ENCODE measurements around the gene SLC16A5.

DNA sequence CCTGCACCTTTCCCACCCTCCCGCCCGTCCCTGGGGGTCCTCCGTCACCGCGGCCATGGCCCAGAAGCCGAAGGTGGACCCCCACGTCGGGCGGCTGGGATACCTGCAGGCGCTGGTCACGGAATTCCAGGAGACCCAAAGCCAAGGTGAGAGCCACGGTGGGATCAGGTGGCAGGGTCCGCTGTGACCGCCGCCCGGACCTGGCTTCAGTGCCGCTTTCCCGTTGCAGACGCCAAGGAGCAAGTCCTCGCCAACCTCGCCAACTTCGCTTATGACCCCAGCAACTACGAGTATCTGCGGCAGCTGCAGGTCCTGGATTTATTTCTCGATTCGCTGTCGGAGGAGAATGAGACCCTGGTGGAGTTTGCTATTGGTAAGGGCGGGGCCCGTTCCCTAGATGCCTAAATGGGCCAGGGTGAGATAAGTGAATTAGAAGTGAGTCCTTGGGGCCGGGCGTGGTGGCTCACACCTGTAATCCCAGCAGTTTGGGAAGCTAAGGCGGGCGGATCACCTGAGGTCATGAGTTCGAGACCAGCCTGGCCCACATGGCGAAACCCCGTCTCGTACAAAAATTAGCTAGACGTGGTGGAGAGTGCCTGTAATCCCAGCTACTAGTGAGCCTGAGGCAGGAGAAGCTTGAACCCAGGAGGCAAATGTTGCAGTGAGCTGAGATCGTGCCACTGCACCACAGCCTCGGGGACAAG is 22.6 kb downstream of the SLC16A5 start:
- TF ChIP-seq, protein P1, sequence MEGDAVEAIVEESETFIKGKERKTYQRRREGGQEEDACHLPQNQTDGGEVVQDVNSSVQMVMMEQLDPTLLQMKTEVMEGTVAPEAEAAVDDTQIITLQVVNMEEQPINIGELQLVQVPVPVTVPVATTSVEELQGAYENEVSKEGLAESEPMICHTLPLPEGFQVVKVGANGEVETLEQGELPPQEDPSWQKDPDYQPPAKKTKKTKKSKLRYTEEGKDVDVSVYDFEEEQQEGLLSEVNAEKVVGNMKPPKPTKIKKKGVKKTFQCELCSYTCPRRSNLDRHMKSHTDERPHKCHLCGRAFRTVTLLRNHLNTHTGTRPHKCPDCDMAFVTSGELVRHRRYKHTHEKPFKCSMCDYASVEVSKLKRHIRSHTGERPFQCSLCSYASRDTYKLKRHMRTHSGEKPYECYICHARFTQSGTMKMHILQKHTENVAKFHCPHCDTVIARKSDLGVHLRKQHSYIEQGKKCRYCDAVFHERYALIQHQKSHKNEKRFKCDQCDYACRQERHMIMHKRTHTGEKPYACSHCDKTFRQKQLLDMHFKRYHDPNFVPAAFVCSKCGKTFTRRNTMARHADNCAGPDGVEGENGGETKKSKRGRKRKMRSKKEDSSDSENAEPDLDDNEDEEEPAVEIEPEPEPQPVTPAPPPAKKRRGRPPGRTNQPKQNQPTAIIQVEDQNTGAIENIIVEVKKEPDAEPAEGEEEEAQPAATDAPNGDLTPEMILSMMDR (IDR thresholded peaks at IDR 0.05; ENCODE audit: low read depth, low read length), result no peak
- TF ChIP-seq POLR2A (IDR thresholded peaks at IDR 0.05; ENCODE audit: extremely low read depth, insufficient read length), result no peak

All from NB4 (cell line).